GM20000 (cell line): Measurements from ENCODE around the gene HGFAC.

Experiments used
- DNase-seq: peaks from one replicate; pipeline ENCODE4 v3.0.0; 2012; ENCODE audit warnings: low spot score
- CTCF ChIP-seq: IDR thresholded peaks from 2 replicates; pipeline ENCODE4 v1.5.1; 2012; ENCODE audit warnings: mild to moderate bottlenecking, control low read depth; ENCODE audit errors: extremely low read depth, missing control alignments

HGFAC gene

GRCh38 chr4:3421470-3421869 lies 20.3 kb upstream of the HGFAC start:
- no peak for DNase-seq

GRCh38 chr4:3422241-3422801 lies 19.4 kb upstream of the HGFAC start:
- no peak for TF ChIP-seq CTCF
- no peak for DNase-seq

More at GRCh38 chr4:3421470-3421869, 20.3 kb upstream of the HGFAC start:
- no peak for TF ChIP-seq CTCF

- no peak for DNase-seq
- no peak for TF ChIP-seq CTCF
Observed at GRCh38 chr4:3422808-3423297, 18.9 kb upstream of the HGFAC start.

GRCh38 chr4:3423406-3423805 lies 18.4 kb upstream of the HGFAC start:
- no peak for DNase-seq

GRCh38 chr4:3423952-3424351 lies 17.8 kb upstream of the HGFAC start:
- DNase-seq: no peak
- TF ChIP-seq CTCF: no peak

More at GRCh38 chr4:3423406-3423805, 18.4 kb upstream of the HGFAC start:
- TF ChIP-seq CTCF: no peak

- TF ChIP-seq CTCF: no peak
- no peak for DNase-seq
Observed at GRCh38 chr4:3424522-3425095, 17.2 kb upstream of the HGFAC start.

- TF ChIP-seq CTCF: no peak
Observed at GRCh38 chr4:3426465-3427133, 15.2 kb upstream of the HGFAC start.

More at GRCh38 chr4:3426465-3427133, 15.2 kb upstream of the HGFAC start:
- no peak for DNase-seq
